Cardiac muscle cell (in vitro differentiated cells and primary cell): ENCODE data around the gene AHDC1. TPM values are rescaled to one million over a fixed set of nuclear protein-coding genes. Genes with fewer than 3 reads are reported as not detected.

Experiments
- DNase-seq, 2 donors: peaks; one replicate each; pipeline versions ENCODE4 v3.0.0 to v3.0.0-alpha.2; 2010 to 2017; ENCODE audit warnings: low read depth in 1 of 2, low spot score in 1 of 2
- H3K27ac ChIP-seq: fragments of 200-600 bp; sonication (generic); 2 replicates; pipeline ENCODE4 v1.5.1; 2016
- H3K27me3 ChIP-seq: fragments of 200-600 bp; sonication (generic); 2 replicates; pipeline ENCODE4 v1.6.0; 2016; ENCODE audit warnings: control low read depth
- H3K36me3 ChIP-seq: fragments of 200-600 bp; sonication (generic); 2 replicates; pipeline ENCODE4 v1.5.1; 2016; ENCODE audit warnings: control low read depth
- H3K4me1 ChIP-seq: fragments of 200-600 bp; sonication (generic); 2 replicates; pipeline ENCODE4 v1.8.1; 2017; ENCODE audit warnings: low read depth, mild to moderate bottlenecking, mixed run types
- H3K4me3 ChIP-seq: fragments of 200-600 bp; sonication (generic); 2 replicates; pipeline ENCODE4 v1.5.1; 2016; ENCODE audit warnings: mild to moderate bottlenecking
- H3K9me3 ChIP-seq: fragments of 200-600 bp; sonication (generic); 2 replicates; pipeline ENCODE4 v1.5.1; 2017; ENCODE audit warnings: low read depth, mild to moderate bottlenecking, control low read depth
- polyA plus RNA-seq: library from polyadenylated mRNA; unstranded; fragments of >200 nt; fragmentation: Nextera tagmentation; extraction: Ambion mirVana; gene quantifications from 2 replicates; pipeline ENCODE4 v1.2.1, GENCODE V29; 2016
- total RNA-seq: library from RNA; depleted of rRNA; stranded (reverse); fragments of >200 nt; gene quantifications from 2 replicates; pipeline ENCODE4 v1.2.3, GENCODE V29; 2016
- TF ChIP-seq, protein P1 (sequence below): IDR thresholded peaks from 2 replicates; pipeline ENCODE4 v1.5.1; 2012; ENCODE audit warnings: low read depth, mild to moderate bottlenecking, low read length

AHDC1 gene
- total and polyA plus RNA-seq, 2 experiments from 2014 or later = 16.3 to 58.1 TPM

DNA sequence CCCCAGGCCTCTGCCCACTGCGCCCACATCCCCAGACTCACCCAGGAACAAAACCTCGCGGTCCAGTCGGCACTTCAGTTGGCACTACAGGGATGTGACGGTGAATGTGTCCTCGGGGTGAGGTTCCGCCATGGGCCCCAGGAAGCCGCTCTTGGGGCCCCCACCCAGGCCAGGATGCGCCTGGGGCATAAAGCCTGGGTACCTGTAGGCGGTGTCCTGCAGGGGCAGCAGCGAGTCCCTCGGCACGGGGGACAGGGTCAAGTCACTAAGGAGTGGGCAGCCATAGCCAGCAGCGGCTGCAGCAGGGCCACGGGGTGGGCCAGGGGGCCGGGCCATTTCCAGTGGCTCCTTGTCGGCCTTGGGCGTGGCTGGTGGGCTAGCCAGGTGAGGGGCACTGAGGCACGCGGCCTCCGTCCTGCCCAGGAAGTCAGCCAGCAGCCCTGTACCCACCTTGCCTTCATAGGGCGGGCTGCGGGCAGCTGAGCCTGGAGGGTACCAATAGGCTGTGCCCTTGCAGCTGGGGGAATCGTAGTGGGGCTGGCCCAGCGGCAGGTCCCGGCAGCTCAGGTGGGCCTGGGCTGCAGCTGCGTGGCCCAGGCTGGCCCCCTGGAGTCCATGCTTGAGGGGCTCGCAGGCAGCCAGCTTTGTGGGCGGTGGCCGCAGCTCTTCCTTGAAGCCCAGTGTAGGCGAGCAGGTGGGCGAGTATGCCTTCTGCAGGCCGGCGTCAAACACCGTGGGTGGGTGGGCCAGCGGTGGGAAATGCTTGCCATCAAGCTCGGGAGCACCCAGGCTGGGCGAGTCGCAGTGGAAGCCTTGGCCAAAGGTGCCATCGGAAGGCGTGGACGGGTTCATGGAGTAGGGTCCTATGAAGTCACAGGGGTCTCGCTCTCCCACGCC lies 56.5 kb downstream of the AHDC1 start:
- TF ChIP-seq, protein P1, sequence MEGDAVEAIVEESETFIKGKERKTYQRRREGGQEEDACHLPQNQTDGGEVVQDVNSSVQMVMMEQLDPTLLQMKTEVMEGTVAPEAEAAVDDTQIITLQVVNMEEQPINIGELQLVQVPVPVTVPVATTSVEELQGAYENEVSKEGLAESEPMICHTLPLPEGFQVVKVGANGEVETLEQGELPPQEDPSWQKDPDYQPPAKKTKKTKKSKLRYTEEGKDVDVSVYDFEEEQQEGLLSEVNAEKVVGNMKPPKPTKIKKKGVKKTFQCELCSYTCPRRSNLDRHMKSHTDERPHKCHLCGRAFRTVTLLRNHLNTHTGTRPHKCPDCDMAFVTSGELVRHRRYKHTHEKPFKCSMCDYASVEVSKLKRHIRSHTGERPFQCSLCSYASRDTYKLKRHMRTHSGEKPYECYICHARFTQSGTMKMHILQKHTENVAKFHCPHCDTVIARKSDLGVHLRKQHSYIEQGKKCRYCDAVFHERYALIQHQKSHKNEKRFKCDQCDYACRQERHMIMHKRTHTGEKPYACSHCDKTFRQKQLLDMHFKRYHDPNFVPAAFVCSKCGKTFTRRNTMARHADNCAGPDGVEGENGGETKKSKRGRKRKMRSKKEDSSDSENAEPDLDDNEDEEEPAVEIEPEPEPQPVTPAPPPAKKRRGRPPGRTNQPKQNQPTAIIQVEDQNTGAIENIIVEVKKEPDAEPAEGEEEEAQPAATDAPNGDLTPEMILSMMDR = peak; percentile 3

DNA sequence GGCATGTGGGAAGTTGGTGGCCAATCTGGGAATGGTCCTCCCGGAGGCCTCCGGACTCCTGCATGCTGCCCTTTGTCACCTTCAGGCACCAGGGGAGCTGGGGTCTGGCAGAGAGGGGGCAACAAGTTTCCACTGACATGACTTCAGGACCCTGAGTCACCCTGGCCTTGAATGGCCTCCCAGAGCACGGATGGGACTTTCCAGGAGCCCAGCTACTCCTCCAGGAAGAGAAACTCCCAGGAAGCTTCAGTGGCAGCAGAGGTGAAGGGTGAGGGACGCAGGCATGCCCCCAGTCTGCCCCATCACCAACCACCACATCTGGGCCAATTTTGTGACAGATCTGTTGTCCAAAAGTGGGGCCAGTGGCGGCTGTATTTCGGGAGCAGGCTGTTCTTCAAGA lies 58.1 kb downstream of the AHDC1 start:
- DNase-seq = no peak
- no peak overlapping the region for H3K4me3 ChIP-seq
- no peaks in the 10 kb centered on the region for H3K27me3 ChIP-seq
- H3K9me3 ChIP-seq = no peaks in the 10 kb centered on the region
- H3K4me1 ChIP-seq = peaks cover 22% of the 10 kb centered on the region
- H3K36me3 ChIP-seq = peaks cover 21% of the 10 kb centered on the region
- TF ChIP-seq, protein P1 = no peak
- peak overlapping the region; percentile 28 for H3K27ac ChIP-seq

More for the DNA sequence above, 56.5 kb downstream of the AHDC1 start:
- Histone ChIP-seq H3K4me1 (peaks cover 15% of the 10 kb centered on the region), H3K27me3 (no peaks in the 10 kb centered on the region), H3K9me3 (no peaks in the 10 kb centered on the region), H3K27ac (peak overlapping the region; percentile 67), H3K36me3 (peaks cover 26% of the 10 kb centered on the region), H3K4me3 (no peak overlapping the region)
- no peak for DNase-seq

DNA sequence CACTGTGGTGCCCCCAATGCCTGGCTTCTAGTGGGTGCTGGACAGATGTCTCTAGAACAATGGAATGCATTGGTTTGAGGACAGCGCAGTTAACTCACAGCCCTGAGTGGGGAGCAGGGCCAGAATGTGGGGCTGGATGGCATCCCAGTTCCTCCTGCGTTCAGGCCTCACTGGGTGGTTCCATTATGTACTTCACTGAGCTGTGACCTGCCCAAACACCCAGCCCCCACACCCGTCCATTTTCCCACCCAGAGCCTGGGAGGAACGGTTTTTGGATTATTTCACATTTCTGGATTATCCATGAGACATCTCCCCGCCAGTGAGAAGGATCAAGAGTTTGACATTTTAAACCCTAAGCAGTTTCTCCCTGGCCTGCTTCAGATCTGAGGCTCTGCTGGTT lies 58.7 kb downstream of the AHDC1 start:
- DNase-seq = peak in 1 of 2 donors; percentile 72
- Histone ChIP-seq H3K4me1 (peaks cover 25% of the 10 kb centered on the region), H3K36me3 (peaks cover 18% of the 10 kb centered on the region), H3K4me3 (no peak overlapping the region), H3K27me3 (no peaks in the 10 kb centered on the region), H3K9me3 (no peaks in the 10 kb centered on the region), H3K27ac (peak overlapping the region; percentile 96)
- TF ChIP-seq, protein P1 = no peak

DNA sequence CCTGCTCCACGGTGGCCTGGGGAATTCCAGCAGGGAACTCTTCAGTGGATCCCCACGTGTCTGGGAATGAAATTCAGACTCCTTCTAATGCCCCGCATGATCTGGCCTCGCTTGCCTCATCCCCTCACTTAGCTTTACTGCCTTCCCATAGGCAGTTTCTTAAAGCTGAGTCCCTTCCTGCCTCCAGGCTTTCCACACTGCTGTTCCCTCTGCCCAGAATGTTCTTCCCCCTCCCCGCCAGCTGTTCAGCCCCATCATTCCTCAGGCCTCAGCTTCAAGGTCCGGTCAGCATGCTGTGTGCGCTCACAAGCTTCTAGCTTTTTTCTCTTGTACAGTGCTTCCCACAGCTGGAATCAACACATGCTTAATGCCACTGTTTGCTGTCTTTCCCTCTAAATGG lies 59.1 kb downstream of the AHDC1 start:
- Histone ChIP-seq H3K4me3 (no peak overlapping the region), H3K36me3 (peaks cover 14% of the 10 kb centered on the region), H3K27me3 (no peaks in the 10 kb centered on the region), H3K4me1 (peaks cover 28% of the 10 kb centered on the region), H3K27ac (peak overlapping the region; percentile 96), H3K9me3 (no peaks in the 10 kb centered on the region)
- DNase-seq = no peak
- TF ChIP-seq, protein P1 = no peak

DNA sequence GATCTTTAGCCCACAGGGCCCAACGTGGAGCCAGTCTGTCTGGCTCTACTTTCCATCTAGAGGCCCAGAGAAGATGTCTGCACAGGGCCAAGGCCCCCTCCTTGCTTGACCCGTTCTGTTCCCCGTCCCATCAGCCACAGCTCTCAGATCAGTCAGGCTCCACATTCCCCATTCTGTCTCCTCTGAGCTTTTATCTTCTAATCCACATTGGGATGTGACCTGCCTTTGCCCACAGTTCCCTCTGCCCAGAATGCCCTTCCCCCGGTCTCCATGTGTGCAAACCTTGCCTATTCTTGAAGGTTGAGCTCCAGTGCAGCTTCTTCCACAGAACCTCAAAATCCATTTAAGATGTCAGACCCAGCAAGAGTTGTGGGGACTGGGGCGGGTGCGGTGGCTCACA lies 60.7 kb downstream of the AHDC1 start:
- no peaks in the 10 kb centered on the region for H3K9me3 ChIP-seq
- no peaks in the 10 kb centered on the region for H3K27me3 ChIP-seq
- no peak overlapping the region for H3K4me3 ChIP-seq
- H3K4me1 ChIP-seq = peaks cover 28% of the 10 kb centered on the region
- H3K27ac ChIP-seq = peak overlapping the region; percentile 96
- peaks cover 11% of the 10 kb centered on the region for H3K36me3 ChIP-seq
- TF ChIP-seq, protein P1 = no peak
- no peak for DNase-seq
